MM.1S (cell line): ENCODE measurements around the gene DUOX2.

ENCODE experiments used
- CTCF ChIP-seq: fragments of 300-600 bp; sonication (generic); IDR thresholded peaks from 2 replicates; pipeline ENCODE4 v1.5.1; 2016; ENCODE audit warnings: antibody characterized with exemption, low read length, mixed read lengths
- EZH2 ChIP-seq: fragments of 300-600 bp; sonication (generic); optimal IDR thresholded peaks from 2 replicates; pipeline ENCODE3; 2017; ENCODE audit warnings: low read depth, mild to moderate bottlenecking, antibody characterized with exemption, low read length, mixed read lengths

GRCh38 chr15:45157974-45158373 lies 44.0 kb upstream of the DUOX2 start:
- no peak for TF ChIP-seq CTCF
- TF ChIP-seq EZH2 = no peak
